CD4-positive, alpha-beta T cell treated with Interleukin-17A for 4 hours (primary cell): ENCODE measurements around the gene SPTSSA.
"Not testable (repeated sequence)": the region's sequence is repeated elsewhere in the genome, so short reads cannot be mapped to it uniquely, and the experiment has no call there.

Experiments used
- DNase-seq: peaks from one replicate; pipeline ENCODE4 v3.0.0-alpha.2; 2020; ENCODE audit warnings: mixed read lengths

SPTSSA gene

DNA sequence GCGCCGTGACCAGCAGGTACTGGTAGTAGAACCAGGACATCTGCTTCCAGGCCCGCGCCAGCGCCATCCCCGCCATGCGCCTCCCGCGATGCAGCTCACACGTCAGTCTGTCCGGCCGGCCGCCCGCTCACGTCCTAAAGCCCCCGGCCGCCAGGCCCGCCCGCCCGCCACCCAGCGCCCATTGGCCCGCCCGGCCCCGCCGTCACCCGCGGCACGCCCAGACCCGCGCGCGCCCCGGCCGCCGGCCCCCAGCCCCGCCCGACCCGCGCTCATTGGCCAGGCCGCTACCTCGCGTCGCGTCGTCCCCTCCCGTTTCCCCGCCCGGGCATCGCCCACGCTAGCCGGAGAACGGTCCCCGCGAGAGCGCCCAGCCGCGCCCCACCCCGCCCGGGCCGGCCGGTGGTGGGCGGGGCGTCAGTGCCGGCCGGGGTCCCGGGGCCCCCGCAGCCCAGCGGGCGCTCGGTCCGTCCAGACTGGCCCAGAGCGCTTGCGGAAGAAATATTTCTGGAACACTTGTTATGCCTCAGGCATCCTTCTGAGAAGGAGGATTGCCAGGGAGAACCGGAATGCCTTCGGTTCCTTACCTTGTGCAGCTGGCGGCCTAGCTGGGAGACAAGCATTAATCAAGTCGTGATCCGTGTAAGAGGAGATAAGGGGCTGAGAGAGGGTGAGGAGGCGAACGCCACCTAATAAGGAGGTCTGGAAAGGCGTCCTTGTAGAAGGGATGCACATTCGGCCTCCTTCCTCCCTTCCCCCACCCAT lies at the start of gene SPTSSA:
SPTSSA (minus strand) TSS at position 109 of the 762 bp plus-strand sequence; CDS start at position 76, 33 bp downstream.
- peak; percentile 90 for DNase-seq

- DNase-seq = no peak
These were observed 45.8 kb upstream of the SPTSSA start for GRCh38 chr14:34507884-34508283.

GRCh38 chr14:34507459-34507858 lies 45.4 kb upstream of the SPTSSA start:
- DNase-seq = no peak

DNA sequence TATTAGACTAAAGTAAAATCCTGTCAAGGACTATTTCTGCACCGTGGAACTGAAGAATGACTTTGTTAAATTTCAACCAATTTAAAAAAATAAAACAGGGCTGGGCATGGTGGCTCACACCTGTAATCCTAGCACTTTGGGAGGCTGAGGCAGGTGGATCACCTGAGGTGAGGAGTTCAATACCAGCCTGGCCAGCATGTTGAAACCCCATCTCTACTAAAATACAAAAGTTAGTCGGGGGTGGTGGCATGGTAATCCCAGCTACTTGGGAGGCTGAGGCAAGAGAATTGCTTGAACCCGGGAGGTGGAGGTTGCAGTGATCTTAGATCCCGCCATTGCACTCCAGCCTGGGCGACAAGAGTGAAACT lies 43.1 kb upstream of the SPTSSA start:
- not testable (repeated sequence) for DNase-seq

GRCh38 chr14:34504027-34504426 lies 42.0 kb upstream of the SPTSSA start:
- DNase-seq = not testable (repeated sequence)

GRCh38 chr14:34502545-34503225 lies 40.6 kb upstream of the SPTSSA start:
- DNase-seq = no peak

DNA sequence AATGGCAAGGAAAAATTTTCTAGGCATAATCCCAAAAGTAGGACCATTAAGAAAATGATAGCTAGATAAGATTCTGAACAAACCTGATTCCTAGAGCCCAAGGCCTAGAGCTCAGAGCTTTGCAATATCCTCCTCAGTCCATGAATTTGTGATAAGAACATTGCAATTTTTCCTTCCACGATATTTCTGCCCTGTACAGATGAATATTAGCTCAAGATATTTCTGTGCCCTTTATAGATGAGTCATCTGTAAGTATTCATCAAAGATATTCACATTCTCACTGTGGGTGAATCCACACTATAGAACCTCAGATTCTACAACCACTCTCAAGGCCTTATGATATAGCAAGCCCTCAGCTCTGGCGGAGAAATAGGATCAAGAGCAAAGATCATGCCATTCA lies 40.0 kb upstream of the SPTSSA start:
- no peak for DNase-seq

GRCh38 chr14:34501004-34501580 lies 39.1 kb upstream of the SPTSSA start:
- no peak for DNase-seq

DNA sequence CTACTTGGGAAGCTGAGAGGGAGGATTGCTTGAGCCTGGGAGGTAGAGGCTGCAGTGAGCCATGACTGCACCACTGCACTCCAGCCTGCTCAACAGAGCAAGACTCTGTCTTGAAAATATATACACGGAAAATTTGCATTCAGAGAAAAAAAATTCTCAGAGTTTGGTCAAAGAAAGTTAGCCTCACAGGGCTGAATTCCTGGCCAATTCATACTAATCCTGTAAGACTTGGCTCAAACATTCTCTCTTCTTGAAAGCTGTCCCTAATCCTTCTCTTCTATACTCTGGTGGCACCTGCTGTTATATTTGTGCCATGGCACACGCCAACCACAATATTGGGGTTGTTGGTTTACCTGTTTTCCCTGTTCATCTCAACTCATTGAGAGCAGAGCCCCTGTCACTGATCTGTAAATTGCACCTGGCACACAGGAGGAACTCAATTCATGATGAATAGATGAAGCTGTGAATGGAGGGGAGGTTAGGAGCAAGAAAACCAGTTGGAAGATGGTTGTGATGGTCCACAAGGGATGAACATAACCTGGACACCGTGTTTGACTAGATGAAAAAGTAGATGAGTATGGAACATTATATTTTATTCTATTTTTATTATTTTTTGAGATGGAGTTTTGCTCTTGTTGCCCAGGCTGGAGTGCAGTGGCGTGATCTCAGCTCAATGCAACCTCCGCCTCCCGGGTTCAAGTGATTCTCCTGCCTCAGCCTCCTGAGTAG lies 36.8 kb upstream of the SPTSSA start:
- peak; percentile 6 for DNase-seq

GRCh38 chr14:34496679-34497513 lies 34.9 kb upstream of the SPTSSA start:
- no peak for DNase-seq

- DNase-seq = no peak
These were observed 34.1 kb upstream of the SPTSSA start for GRCh38 chr14:34496007-34496678.

- DNase-seq = no peak
These were observed 27.3 kb upstream of the SPTSSA start for GRCh38 chr14:34489324-34489723.

GRCh38 chr14:34488528-34488927 lies 26.5 kb upstream of the SPTSSA start:
- no peak for DNase-seq

DNA sequence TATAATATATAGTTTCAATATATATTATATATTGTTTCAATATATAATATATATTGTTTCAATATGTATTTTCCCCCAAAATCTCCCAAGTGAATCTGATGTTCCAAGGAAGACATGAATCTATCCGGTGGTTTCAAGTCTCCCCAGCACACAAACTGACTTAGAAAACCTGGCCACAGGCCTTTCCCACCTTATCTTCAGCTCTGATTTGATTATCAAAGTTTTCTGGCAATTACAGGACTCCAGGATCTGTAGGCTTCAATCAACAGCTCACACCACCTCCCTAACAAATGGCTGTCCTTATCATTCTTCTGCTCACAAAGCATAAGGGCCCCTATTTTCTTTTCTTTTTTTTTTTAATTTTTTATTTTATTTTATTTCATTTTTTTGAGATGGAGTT lies 22.7 kb upstream of the SPTSSA start:
- DNase-seq = no peak

DNA sequence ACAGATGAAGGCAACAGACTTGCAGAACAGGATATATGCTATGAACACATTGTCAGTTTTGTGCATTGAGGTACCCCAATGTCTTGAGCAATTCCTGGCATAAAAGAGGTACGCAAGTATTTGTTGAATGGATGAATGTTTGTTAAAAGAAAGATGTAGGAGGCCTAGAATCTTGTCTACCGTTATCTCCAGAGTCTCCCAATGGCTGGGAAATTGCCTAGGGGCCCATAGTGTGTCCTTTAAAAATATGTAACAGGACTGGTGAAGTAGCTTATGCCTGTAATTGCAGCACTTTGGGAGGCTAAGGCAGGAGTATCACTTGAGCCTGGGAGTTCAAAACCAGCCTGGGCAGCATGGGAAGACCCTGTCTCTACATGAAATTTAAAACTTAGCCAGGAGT lies 20.4 kb upstream of the SPTSSA start:
- DNase-seq = no peak

DNA sequence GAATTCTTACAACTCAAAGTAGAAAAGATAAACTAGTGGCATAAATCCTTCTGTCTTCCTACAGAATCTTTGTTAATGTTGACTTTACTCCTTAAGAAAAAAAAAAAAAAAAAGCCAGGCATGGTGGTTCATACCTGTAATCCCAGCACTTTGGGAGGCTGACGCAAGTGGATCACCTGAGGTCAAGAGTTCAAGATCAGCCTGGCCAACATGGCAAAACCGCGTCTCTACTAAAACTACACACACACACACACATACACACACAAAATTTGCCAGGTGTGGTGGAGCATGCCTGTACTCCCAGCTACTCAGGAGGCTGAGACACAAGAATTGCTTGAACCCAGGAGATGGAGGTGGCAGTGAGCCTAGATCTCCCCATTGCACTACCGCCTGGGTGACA lies 17.7 kb upstream of the SPTSSA start:
- no peak for DNase-seq

GRCh38 chr14:34478261-34478660 lies 16.2 kb upstream of the SPTSSA start:
- DNase-seq = no peak

- DNase-seq = not testable (repeated sequence)
These were observed 14.0 kb upstream of the SPTSSA start for GRCh38 chr14:34476036-34476435.

GRCh38 chr14:34475163-34475562 lies 13.1 kb upstream of the SPTSSA start:
- no peak for DNase-seq

GRCh38 chr14:34474187-34474679 lies 12.2 kb upstream of the SPTSSA start:
- no peak for DNase-seq

- DNase-seq = no peak
These were observed 10.8 kb upstream of the SPTSSA start for GRCh38 chr14:34472706-34473279.
